Activated CD4-positive, CD25-positive, alpha-beta regulatory T cell treated with anti-CD3 and anti-CD28 coated beads, Interleukin-2, amount 50 U/mL, for 72 hours (primary cell): ENCODE measurements around the gene PARD3.
"Not testable (repeated sequence)": the region's sequence is repeated elsewhere in the genome, so short reads cannot be mapped to it uniquely, and the experiment has no call there.

Experiments
- DNase-seq: peaks from one replicate; pipeline ENCODE4 v3.0.0; 2021

PARD3 gene

GRCh38 chr10:34709637-34710390, 105.3 kb downstream of the PARD3 start:
- DNase-seq = no peak

- no peak for DNase-seq
Observed at GRCh38 chr10:34707656-34708055, 107.4 kb downstream of the PARD3 start.

DNA sequence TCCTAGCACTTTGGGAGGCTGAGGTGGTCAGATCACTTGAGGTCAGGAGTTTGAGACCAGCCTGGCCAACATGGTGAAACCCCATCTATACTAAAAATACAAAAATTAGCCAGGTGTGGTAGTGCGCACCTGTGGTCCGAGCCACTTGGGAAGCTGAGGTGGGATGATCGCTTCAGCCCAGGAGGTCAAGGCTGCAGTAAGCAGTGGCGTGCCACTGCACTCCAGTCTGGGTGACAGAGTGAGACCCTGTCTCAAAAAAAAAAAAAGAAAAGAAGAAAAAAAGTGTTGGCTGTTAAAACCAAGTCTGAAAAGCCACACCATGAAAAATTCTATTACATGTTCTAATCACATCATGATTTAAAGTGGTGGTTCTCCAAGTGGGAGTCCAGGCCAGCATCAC, 108.1 kb downstream of the PARD3 start:
- not testable (repeated sequence) for DNase-seq

- no peak for DNase-seq
Observed at GRCh38 chr10:34706147-34706546, 108.9 kb downstream of the PARD3 start.

DNA sequence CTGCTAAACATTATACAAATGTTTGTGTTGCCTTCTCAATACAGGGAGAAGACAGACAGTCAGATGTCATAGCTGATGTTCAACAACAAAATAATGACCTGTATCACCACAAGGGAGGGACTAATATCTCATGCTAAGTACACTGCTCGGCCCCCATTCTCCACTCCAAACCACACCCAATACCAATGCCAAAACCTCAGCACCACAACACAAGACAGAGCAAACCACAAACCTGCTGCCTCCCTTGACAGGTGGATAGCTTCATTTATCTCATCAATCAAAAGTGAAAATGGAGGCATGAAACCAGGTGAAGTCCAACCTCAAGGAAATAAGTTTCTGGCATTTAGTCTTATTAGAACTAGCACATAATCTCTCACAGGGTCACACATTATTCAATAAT, 109.5 kb downstream of the PARD3 start:
- no peak for DNase-seq

DNA sequence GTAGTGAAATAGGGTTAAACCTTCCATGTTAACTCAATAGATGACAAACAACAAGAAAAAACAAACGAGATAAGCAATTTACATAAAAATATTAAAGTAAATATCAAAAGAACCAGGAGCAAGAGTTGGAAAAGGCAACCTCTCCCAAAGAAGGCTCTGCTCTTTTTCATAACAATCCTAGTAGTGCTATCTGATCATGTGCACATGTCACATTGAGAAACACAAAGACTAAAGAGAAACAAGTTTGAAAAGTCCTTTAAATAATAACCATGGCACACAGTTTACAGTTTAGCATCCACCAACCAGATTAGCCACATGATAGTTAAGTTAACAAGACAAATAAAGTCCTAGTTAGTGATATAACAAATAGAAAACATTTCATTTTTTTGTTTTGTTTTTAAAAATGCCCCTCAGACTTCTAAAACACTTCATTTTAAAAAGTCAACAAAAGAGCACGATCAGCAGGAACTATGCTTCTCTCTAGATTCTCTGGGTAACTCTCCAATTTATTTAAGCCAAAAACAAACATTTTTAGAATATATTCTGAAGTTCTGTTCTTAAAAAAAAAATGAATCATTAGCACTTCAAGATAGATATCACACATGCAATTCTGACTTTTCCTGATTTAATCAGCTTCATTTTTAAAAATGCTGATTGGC, 110.4 kb downstream of the PARD3 start:
- DNase-seq = no peak

DNA sequence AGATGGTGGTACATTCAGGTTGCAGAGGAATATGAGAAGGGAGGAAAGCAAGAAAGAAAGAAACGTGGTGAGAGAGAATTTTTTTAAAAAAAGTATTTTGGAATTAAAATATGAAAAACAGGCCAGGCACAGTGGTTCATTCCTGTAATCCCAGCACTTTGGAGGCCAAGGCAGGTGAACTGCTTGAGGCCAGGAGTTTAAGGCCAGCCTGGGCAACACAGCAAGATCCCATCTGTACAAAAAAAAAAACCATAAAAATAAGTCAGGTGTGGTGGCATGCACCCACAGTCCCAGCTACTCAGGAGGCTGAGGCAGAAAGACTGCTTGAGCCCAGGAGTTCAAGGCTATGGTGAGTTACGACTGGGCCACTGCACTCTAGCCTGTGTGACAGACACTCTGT, 112.1 kb downstream of the PARD3 start:
- no peak for DNase-seq

- DNase-seq = no peak
Observed at GRCh38 chr10:34702093-34702937, 112.8 kb downstream of the PARD3 start.

DNA sequence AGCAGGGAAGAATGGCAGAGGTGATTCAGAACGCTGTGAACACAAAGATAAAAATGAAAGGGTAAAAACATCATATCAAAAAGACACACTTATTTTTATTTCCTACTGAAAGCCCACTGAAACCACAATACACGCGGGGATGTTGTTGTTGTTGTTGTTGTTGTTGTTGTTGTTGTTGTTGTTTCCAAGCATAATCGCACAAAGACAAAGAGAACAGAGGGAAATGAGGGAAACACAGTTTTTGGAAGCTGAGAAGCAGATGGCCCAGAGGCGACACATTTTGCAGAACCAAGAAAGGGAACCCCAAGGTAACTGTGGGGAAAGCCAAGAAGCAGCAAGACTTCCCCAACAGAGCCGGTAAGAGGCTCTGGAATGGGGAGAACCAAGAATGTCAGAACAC, 113.9 kb downstream of the PARD3 start:
- no peak for DNase-seq

DNA sequence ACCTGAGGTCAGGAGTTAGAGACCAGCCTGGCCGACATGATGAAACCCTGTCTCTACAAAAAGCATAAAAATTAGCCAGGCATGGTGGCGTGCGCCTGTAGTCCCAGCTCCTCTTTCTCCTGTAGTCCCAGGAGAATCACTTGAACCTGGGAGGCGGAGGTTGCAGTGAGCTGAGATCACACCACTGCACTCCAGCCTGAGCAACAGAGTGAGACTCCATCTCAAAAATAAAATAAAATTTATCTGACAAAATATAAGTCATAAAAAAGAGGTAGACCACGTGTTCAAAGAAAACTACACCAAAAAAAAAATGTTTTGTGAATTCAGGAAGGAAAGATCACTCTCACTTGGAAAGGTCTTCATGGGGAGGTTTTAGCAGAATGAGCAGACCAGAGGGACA, 114.3 kb downstream of the PARD3 start:
- DNase-seq = not testable (repeated sequence)

DNA sequence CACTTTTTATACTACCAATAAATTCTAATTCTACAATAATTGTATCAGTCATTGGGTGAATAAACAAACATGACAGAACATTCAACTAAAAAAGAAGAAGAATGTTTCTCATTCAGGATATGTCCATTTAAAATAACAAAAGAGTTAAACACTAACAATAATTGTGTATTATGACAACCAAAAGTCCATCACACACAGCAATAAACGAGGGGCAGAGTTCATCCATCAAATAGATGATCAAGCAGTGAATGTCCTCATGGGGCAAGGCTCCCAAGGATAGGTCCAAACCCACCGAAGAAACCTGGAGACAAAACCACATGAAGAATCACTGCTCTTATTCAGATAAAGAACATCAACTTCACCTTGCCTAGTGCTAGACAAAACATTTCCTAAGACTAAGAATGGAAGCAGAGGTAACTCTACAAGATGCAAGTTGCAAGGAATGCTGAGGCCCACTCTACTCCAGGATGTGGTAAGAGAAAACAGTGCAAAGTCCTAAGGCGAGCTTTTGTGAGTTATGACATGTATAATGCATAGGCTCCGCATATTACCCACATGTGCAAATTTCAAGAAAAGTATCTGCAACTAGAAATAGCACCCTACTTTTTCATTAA, 115.1 kb downstream of the PARD3 start:
- no peak for DNase-seq

- DNase-seq = no peak
Observed at GRCh38 chr10:34698979-34699378, 116.1 kb downstream of the PARD3 start.

DNA sequence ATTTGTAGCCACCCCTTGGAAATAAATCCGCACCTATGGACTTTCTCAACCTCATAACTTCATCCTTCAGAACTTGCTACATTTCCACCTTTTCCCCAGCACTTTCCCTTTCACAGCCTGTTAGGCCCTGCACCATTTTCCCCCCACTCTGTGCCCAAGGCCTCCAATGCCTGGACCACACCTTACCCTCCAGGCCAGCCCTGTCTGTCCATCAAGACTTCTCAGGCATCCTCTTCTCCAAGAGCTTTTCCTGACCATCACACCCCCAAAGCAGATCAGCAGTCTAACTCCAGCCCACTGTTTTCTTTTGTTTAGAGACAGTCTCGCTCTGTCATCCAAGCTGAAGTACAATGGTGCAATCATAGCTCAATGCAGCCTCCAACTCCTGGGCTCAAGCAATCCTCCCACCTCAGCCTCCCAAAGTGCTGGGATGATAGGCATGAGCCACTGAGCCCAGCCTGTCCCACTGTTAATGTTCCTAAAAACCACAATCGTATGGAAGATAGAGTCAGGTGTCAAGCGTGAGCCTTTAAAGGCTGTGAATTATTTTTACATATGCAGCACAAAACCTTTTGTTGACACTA, 116.8 kb downstream of the PARD3 start:
- no peak for DNase-seq

- DNase-seq = no peak
Observed at GRCh38 chr10:34697351-34698247, 117.5 kb downstream of the PARD3 start.

DNA sequence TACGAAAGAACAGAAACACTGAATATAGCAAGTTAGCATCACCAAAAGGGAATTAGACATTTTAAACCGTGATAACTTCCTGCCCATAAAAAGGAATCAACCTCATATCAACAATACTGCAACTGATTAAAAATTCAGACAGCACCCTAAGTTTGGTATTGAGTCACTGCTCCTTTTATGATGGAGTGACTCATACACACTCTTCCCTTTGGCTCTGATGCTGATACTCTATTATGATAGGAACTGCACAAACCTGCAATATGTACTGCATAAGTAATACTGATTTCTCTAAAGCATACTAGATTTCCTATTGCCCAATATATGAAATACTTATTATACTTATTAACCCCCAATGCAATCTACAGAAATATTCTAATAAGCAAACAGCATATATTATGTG, 118.7 kb downstream of the PARD3 start:
- no peak for DNase-seq

GRCh38 chr10:34690383-34691049, 124.6 kb downstream of the PARD3 start:
- no peak for DNase-seq

GRCh38 chr10:34689053-34689452, 126.0 kb downstream of the PARD3 start:
- DNase-seq = no peak

DNA sequence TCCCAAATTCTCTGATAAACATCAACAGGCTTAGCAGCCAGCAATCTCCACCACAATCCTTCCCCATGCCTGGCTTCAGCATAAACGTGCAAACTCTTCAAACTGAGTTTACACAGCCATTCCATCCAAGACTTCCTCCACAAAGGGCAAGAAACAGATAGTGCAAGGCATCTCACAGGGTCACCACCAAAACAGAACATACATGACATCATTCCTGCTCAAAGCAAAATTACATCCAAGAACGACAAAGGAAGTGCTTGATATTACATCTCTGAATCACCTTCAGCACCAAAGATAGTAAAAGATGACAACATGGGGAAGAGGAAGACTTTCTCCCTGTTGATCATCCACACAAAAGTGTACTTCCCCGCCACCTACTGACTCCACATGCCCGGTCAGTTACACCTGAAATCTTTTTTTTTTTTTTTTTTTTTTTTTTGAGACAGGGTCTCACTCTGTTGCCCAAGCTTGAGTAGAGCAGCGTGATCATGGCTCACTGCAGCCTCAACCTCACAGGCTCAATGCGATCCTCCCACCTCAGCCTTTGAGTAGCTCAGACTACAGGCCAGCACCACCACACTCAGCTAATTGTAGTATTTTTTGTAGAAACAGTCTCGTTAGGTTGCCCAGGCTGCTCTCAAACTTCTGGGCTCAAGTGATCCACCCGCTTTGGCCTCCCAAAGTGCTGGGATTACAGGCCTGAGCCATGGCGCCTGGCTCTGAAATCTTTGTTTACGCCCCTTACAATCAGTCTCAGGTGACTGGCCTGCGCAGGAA, 127.5 kb downstream of the PARD3 start:
- DNase-seq = no peak

DNA sequence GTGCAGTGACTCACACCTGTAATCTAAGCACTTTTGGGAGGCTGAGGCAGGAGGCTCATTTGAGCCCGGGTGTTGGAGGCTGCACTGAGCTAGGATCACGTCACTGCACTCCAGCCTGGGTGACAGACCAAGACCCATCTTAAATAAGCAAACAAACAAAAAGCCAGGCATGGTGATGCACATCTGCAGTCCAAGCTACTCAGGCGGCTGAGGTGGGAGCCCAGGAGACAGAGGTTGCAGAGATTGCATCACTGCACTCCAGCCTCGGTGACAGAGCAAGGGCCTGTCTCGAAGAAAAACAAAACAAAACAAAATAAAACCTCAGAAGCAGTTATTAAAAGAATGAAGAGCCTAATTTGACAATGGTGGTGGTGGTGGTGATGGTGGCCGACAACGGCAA, 132.5 kb downstream of the PARD3 start:
- DNase-seq = no peak

- DNase-seq = no peak
Observed at GRCh38 chr10:34681933-34682332, 133.2 kb downstream of the PARD3 start.
